Stimulated activated CD8-positive, alpha-beta memory T cell treated with anti-CD3 and anti-CD28 coated beads, Interleukin-15, amount 100 ng/mL, for 4 hours (primary cell): Measurements from ENCODE around the gene CUL1.

Experiments
- DNase-seq, 2 donors: peaks; one replicate each; pipeline ENCODE4 v3.0.0-alpha.2; 2020; ENCODE audit warnings: low read depth in 2 of 2

The CUL1 gene

GRCh38 chr7:148761499-148762278, 63.0 kb downstream of the CUL1 start:
- DNase-seq, result no peak

- no peak for DNase-seq
Observed at GRCh38 chr7:148763622-148764021, 64.9 kb downstream of the CUL1 start.

- no peak for DNase-seq
Observed at GRCh38 chr7:148770004-148770403, 71.3 kb downstream of the CUL1 start.

- peak in 1 of 2 donors; percentile 25 for DNase-seq
Observed at GRCh38 chr7:148772297-148773089, 73.8 kb downstream of the CUL1 start.

GRCh38 chr7:148773334-148773733, 74.6 kb downstream of the CUL1 start:
- DNase-seq, result peak in 1 of 2 donors; percentile 15

- DNase-seq, result no peak
Observed at GRCh38 chr7:148774471-148774870, 75.8 kb downstream of the CUL1 start.

GRCh38 chr7:148782757-148783456, 84.2 kb downstream of the CUL1 start:
- DNase-seq, result no peak

- DNase-seq, result no peak
Observed at GRCh38 chr7:148783801-148784527, 85.3 kb downstream of the CUL1 start.

GRCh38 chr7:148787571-148788295, 89.0 kb downstream of the CUL1 start:
- DNase-seq, result no peak

- no peak for DNase-seq
Observed at GRCh38 chr7:148789220-148789619, 90.5 kb downstream of the CUL1 start.

GRCh38 chr7:148790131-148790726, 91.5 kb downstream of the CUL1 start:
- DNase-seq, result no peak

- DNase-seq, result no peak
Observed at GRCh38 chr7:148790850-148791249, 92.1 kb downstream of the CUL1 start.

GRCh38 chr7:148791546-148791945, 92.8 kb downstream of the CUL1 start:
- DNase-seq, result no peak

GRCh38 chr7:148793590-148793989, 94.9 kb downstream of the CUL1 start:
- DNase-seq, result no peak

- no peak for DNase-seq
Observed at GRCh38 chr7:148794476-148794875, 95.8 kb downstream of the CUL1 start.

GRCh38 chr7:148796841-148797240, 98.1 kb downstream of the CUL1 start:
- no peak for DNase-seq

- DNase-seq, result no peak
Observed at GRCh38 chr7:148799893-148800555, 101.3 kb downstream of the CUL1 start.

- no peak for DNase-seq
Observed at GRCh38 chr7:148800677-148801076, 102.0 kb downstream of the CUL1 start.

- DNase-seq, result no peak
Observed at GRCh38 chr7:148802101-148802493, 103.4 kb downstream of the CUL1 start.

- DNase-seq, result no peak
Observed at GRCh38 chr7:148803094-148803493, 104.4 kb downstream of the CUL1 start.
